HG03060 (cell line): ENCODE results near the gene KRTAP4-16.
"Not testable (repeated sequence)": the region's sequence is repeated elsewhere in the genome, so short reads cannot be mapped to it uniquely, and the experiment has no call there.

Source experiments
- ATAC-seq: cut with Tn5 transposase; IDR thresholded peaks from one replicate; pipeline ENCODE4 v1.9.1; 2021; ENCODE audit warnings: low read depth, moderate number of reproducible peaks; ENCODE audit not compliant: unreplicated experiment

Gene KRTAP4-16

GRCh38 chr17:41119696-41120690 lies 18.0 kb upstream of the KRTAP4-16 start:
- ATAC-seq, result not testable (repeated sequence)

- ATAC-seq, result no peak
These were observed 16.7 kb upstream of the KRTAP4-16 start for GRCh38 chr17:41118721-41119120.

DNA sequence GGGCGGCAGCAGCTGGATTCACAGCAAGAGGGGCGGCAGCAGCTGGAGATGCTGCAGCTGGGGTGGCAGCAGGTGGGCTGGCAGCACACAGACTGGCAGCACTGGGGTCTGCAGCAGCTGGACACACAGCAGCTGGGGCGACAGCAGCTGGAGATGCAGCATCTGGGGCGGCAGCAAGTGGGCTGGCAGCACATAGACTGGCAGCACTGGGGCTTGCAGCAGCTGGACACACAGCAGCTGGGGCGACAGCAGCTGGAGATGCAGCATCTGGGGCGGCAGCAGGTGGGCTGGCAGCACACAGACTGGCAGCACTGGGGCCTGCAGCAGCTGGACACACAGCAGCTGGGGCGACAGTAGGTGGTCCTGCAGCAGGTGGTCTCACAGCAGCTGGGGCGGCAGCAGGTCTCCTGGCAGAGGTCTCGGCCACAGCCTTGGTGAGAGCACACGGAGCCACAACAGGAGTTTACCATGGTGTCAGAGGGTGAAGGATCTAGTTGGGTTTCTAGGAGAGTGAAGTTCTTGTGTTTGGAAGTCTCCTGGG lies 15.9 kb upstream of the KRTAP4-16 start, which contains the start of gene KRTAP4-11:
Gene KRTAP4-11, minus strand, starts transcription at position 528 of the 541 bp plus-strand sequence. Its CDS starts 58 bp downstream, at position 470.
- ATAC-seq, result not testable (repeated sequence)

DNA sequence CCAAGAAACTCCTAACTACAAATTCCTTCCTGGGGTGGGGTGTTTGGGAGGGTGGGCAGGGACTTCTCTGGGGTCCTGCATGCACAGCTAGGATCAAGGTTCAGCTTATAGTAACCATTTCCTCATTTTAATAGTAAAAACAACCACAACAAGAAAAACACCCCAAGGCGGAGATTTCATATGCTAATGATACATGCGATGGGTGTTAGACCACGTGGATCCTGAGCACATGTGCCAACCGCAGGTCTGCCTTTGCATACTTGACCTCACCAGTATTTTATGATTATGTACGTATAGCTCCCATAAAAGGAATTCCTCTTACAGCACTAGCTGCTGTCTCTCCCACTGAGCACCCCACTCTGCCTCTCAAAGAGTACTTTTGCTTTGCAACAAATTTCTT lies 14.3 kb upstream of the KRTAP4-16 start:
- no peak for ATAC-seq

- ATAC-seq, result no peak
These were observed 9.3 kb upstream of the KRTAP4-16 start for GRCh38 chr17:41111151-41111885.

- not testable (repeated sequence) for ATAC-seq
These were observed 6.8 kb upstream of the KRTAP4-16 start for GRCh38 chr17:41108728-41109386.

DNA sequence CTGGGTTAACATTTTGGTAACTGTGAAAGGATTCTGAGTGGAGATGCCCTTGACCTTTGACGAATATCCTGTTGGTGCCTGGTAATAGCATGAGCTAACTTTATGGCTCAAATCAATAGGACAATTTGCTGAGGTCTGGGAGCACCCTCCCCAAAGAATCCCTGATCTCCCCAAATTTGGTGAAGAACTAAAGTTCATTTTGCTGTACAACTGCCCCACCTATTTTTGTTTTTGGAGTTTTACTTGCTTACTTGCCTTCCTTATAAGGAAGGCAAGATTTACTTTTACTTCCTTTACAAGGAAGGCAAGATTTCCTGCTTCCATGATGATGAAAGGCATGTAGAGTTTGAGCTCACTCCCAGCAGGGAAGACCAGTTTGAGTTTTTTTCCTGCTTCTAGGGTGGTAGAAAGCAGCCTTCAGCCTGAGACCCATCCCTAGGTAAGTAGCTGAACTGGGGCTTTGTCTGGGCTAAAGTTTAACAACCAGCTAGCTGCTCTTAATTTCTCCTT lies 6.0 kb upstream of the KRTAP4-16 start:
- no peak for ATAC-seq

GRCh38 chr17:41105347-41105746 lies 3.3 kb upstream of the KRTAP4-16 start, which contains the start of gene KRTAP4-9:
KRTAP4-9 (plus strand) TSS chr17:41105389; CDS start chr17:41105389, 0 bp downstream.
- not testable (repeated sequence) for ATAC-seq

DNA sequence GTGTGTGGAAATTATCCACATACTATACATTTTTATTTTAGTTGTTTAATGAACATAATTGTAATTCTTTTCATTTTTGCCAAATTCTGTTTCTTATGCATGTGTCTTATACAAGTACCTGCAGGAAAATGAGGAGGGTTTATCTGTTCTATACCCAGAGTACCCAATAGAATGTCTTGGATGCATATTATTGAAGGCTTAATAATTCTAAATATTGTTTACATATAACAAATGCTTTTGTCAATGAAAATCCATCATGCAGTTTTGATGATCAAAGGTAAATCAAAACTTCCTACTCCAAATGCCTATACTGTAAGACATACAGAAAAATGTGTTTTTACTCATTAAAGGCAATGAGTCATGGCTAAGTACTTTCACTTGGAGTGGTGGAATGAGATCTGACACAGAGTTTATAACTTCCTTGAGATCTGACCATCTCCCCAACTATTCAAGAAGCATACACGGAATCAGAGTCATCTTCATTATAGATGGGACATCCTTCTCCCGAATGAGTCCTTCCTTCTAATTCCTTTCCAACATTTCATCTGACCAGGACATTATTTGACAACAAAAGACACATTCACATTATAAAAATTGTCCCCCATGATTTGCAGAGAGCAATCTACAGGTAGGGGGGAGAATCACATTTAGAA lies 2.5 kb upstream of the KRTAP4-16 start:
- not testable (repeated sequence) for ATAC-seq

DNA sequence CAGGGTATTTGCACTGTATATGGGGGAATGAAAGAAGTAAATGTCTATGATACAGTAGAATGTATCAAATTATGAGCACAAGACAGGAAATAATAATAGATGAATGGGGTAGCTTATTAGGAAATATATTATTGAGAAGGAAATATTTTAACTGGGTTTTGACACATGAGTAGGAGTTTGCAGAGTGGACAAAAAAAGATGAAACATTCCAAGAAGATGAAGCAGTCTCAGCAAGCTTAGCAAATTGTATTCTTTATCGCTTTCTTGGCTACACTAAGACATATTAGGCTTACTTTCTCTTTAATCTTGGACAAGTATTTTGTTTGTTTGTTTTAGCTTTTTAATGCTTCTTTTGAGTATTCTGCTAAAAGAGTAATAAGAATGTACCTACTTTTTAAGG lies 1.9 kb upstream of the KRTAP4-16 start:
- ATAC-seq, result no peak

DNA sequence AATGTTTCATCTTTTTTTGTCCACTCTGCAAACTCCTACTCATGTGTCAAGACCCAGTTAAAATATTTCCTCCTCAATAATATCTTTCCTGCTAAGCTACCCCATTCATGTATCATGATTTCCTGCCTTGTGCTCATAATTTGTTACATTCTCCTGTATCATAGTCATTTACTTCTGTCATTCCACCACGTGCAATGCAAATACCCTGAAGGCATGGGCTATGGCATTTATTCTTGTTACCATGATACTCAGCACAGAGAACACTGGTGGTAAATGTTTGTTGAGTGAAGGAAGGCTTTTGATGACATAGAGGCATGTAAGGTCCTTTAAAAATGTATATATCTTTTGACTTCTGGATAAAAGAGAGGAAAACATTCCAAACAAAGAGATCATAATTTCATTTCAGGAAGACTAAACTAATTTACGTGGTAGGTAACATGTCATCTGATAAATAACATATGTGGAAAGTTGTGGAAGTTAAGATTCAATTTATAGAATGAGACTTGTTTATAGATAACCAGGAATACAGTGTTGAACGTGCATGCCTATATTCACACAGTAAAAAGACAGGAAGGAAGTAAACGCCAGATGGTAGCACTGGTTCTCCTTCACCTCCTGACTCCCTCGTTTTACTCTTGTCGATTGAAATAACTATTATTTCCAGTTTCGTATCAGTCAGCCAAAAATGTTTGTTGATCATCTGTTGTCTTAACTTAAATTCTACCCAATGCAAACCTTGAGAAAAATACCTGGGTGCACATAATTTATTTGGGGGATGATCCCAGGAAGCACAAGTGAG lies 2.1 kb downstream of the KRTAP4-16 start:
- ATAC-seq, result not testable (repeated sequence)

DNA sequence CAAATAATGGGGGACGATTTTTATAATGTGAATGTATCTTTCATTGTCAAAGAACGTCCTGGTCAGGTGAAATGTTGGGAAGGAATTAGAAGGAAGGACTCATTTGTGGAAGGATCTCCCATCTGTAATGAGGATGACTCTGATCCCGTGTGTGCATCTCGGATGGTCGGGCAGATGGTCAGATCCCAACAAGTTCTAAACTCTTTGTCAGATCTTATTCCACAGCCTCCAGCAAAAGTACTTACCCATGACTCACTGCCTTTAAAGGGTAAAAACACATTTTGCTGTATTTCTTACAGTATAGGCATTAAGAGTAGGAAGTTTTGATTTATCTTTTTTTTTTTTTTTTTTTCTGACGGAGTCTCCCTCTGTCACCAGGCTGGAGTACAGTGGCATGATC lies 3.5 kb downstream of the KRTAP4-16 start:
- ATAC-seq, result no peak

DNA sequence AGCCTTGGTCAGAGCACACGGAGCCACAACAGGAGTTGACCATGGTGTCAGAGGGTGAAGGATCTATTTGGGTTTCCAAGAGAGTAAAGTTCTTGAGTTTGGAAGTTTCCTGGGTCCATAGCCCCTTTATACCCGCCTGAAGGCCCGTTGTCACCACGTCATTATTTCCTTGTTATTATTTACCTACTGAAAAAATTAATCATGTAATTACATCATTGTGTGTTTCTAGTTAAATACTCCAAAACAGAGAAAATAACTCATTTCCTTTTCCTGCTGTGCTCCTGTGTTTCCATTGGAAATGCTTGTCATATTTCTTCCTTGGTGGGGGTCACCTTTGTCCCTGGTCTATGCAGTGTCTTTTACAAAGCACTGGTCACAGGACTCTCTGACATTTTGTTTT lies 4.0 kb downstream of the KRTAP4-16 start, which contains the start of gene KRTAP4-8:
Gene KRTAP4-8, minus strand, starts transcription at position 101 of the 400 bp plus-strand sequence. Its CDS starts 58 bp downstream, at position 43.
- ATAC-seq, result no peak

DNA sequence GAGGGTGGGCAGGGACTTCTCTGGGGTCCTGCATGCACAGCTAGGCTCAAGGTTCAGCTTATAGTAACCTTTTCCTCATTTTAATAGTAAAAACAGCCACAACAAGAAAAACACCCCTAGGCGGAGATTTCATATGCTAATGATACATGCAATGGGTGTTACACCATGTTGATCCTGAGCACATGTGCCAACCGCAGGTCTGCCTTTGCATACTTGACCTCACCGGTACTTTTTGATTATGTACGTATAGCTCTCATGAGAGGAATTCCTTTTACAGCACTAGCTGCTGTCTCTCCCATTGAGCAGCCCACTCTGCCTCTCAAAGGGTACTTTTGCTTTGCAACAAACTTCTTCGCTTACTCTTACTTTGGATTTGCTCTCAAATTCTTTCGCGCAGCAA lies 6.0 kb downstream of the KRTAP4-16 start:
- no peak for ATAC-seq

- ATAC-seq, result not testable (repeated sequence)
These were observed 13.2 kb downstream of the KRTAP4-16 start for GRCh38 chr17:41088760-41089352.

DNA sequence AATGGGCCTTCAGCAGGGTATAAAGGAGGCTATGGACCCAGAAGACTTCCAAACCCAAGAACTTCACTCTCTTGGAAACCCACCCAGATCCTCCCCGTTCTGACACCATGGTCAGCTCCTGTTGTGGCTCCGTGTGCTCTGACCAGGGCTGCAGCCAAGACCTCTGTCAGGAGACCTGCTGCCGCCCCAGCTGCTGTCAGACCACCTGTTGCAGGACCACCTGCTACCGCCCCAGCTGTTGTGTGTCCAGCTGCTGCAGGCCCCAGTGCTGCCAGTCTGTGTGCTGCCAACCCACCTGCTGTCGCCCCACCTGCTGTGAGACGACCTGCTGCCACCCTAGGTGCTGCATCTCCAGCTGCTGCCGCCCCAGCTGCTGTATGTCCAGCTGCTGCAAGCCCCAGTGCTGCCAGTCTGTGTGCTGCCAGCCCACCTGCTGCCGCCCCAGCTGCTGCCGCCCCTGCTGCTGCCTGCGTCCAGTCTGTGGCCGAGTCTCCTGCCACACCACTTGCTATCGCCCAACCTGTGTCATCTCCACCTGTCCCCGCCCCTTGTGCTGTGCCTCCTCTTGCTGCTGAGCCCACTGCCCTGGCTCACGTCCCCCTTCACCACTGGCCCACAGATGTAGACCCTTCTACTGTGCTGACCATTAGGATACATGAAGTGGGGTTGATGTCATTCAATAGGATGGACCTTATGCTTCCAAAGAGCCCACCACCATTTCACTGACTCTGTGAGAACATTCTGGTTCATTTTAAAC lies 17.7 kb downstream of the KRTAP4-16 start, which contains the start of gene KRTAP4-7:
Gene KRTAP4-7, plus strand, starts transcription at position 51 of the 757 bp plus-strand sequence. Its CDS starts 57 bp downstream, at position 108.
- ATAC-seq, result not testable (repeated sequence)

- not testable (repeated sequence) for ATAC-seq
These were observed 18.6 kb downstream of the KRTAP4-16 start for GRCh38 chr17:41083427-41083826.
